Neutrophil (primary cell): ENCODE results near the gene ST13.
A peak's percentile ranks its signal among the peaks of the same experiment; 100 is the strongest.

ENCODE experiments used
- H3K27ac ChIP-seq: fragments of 200-600 bp; sonication (generic); 2 replicates; pipeline ENCODE4 v1.5.1; 2016; ENCODE audit warnings: mild to moderate bottlenecking, moderate library complexity
- H3K27me3 ChIP-seq: fragments of 200-600 bp; sonication (generic); 2 replicates; pipeline ENCODE4 v1.6.0; 2016; ENCODE audit warnings: mild to moderate bottlenecking
- H3K36me3 ChIP-seq: fragments of 200-600 bp; sonication (generic); 2 replicates; pipeline ENCODE4 v1.5.1; 2017
- H3K4me1 ChIP-seq, 2 experiments: fragments of 200-600 bp in 1 of 2; sonication (generic) in 1 of 2; 1 replicate in 1 of 2; 2 replicates in 1 of 2; pipeline versions ENCODE4 v1.5.1 to v1.6.1; 2013 to 2016; ENCODE audit warnings: low read depth in 1 of 2, low read length in 1 of 2, mild to moderate bottlenecking in 1 of 2, moderate library complexity in 1 of 2; ENCODE audit not compliant: control insufficient read depth in 1 of 2, insufficient read depth in 1 of 2
- H3K4me3 ChIP-seq, 2 experiments: fragments of 200-600 bp in 1 of 2; sonication (generic) in 1 of 2; 1 replicate in 1 of 2; 2 replicates in 1 of 2; pipeline ENCODE4 v1.5.1; 2013 to 2016; ENCODE audit warnings: low read depth in 1 of 2, low read length in 1 of 2, mild to moderate bottlenecking in 1 of 2, moderate library complexity in 1 of 2
- H3K9me3 ChIP-seq: fragments of 200-600 bp; sonication (generic); 2 replicates; pipeline ENCODE4 v1.5.1; 2016
- TF ChIP-seq, protein P1 (sequence below): fragments of 200-600 bp; sonication (generic); IDR thresholded peaks from 2 replicates; pipeline ENCODE4 v1.5.1; 2016; ENCODE audit warnings: antibody characterized with exemption

Gene ST13

GRCh38 chr22:40818747-40819598 lies 37.5 kb downstream of the ST13 start, which contains the start of gene SLC25A17:
Gene SLC25A17, minus strand, starts transcription at chr22:40819346. Its CDS starts 98 bp downstream, at chr22:40819248.
- peaks cover 11 to 18% of the 10 kb centered on the region in 2 experiments for H3K4me1 ChIP-seq

DNA sequence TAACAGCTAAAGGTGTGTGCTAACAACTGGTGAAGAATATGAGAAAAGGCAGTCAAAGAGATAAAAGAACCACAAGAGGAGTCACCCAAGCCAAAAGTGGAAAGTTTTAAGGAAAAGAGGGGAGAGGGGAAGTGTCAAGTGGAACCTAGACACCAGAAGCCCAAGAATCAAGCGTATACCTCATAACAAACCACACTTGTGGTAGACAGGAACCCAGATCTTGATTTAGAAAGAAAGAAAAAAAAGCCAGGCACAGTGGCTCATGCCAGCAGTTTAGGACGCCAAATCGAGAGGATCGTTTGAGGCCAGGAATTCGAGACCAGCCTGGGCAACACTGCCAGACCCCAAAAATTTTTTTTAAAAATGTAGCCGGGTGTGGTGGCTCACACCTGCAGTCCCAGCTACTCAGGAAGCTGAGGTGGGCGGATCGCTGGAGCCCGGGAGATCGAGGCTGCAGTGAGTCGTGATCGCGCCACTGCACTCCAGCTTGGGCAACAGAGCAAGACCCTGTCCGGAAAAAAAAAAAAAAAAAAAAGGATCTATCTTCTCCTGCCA lies 38.2 kb downstream of the ST13 start:
- H3K9me3 ChIP-seq: no peaks in the 10 kb centered on the region
- H3K4me3 ChIP-seq: peak overlapping the region; percentile 92 to 98
- H3K4me1 ChIP-seq: peaks cover 11 to 18% of the 10 kb centered on the region in 2 experiments
- H3K27ac ChIP-seq: peak overlapping the region; percentile 77
- H3K36me3 ChIP-seq: no peaks in the 10 kb centered on the region
- no peaks in the 10 kb centered on the region for H3K27me3 ChIP-seq
- TF ChIP-seq, protein P1, sequence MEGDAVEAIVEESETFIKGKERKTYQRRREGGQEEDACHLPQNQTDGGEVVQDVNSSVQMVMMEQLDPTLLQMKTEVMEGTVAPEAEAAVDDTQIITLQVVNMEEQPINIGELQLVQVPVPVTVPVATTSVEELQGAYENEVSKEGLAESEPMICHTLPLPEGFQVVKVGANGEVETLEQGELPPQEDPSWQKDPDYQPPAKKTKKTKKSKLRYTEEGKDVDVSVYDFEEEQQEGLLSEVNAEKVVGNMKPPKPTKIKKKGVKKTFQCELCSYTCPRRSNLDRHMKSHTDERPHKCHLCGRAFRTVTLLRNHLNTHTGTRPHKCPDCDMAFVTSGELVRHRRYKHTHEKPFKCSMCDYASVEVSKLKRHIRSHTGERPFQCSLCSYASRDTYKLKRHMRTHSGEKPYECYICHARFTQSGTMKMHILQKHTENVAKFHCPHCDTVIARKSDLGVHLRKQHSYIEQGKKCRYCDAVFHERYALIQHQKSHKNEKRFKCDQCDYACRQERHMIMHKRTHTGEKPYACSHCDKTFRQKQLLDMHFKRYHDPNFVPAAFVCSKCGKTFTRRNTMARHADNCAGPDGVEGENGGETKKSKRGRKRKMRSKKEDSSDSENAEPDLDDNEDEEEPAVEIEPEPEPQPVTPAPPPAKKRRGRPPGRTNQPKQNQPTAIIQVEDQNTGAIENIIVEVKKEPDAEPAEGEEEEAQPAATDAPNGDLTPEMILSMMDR: no peak

More at GRCh38 chr22:40818747-40819598, 37.5 kb downstream of the ST13 start, which contains the start of gene SLC25A17:
- no peaks in the 10 kb centered on the region for H3K27me3 ChIP-seq
- H3K9me3 ChIP-seq: no peaks in the 10 kb centered on the region
- peak within 1 kb of the TSS; percentile 77 for H3K27ac ChIP-seq
- TF ChIP-seq, protein P1: peak; percentile 43
- peaks cover 4% of the 10 kb centered on the region for H3K36me3 ChIP-seq
- peak within 1 kb of the TSS; percentile 92 to 98 for H3K4me3 ChIP-seq

- H3K27ac ChIP-seq: no peak overlapping the region
- H3K4me3 ChIP-seq: no peak overlapping the region
- TF ChIP-seq, protein P1: no peak
- H3K9me3 ChIP-seq: no peaks in the 10 kb centered on the region
- peaks cover 11 to 18% of the 10 kb centered on the region in 2 experiments for H3K4me1 ChIP-seq
- H3K36me3 ChIP-seq: no peaks in the 10 kb centered on the region
- no peaks in the 10 kb centered on the region for H3K27me3 ChIP-seq
Measured at GRCh38 chr22:40817737-40818136, 38.7 kb downstream of the ST13 start.

DNA sequence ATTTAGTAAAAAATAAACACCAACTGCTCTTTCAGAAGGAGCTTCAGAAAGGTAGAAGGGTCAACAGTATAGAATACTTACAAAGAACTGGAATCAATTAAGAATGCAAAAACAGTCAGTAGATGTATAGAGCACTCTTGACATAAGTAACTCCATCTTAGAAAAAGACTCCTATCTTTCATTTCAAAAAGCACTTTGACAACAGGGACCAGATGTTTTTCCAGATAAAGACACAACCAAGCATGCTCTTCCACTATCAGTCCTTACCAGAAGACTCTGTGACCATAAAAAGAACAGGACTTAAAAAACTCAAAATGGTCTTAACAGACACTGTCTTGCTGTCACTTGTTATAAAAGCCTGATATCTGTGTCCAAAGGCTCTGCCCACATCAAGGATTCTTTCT lies 42.5 kb downstream of the ST13 start:
- Histone ChIP-seq H3K9me3 (no peaks in the 10 kb centered on the region), H3K4me1 (peaks cover 4 to 9% of the 10 kb centered on the region in 2 experiments), H3K4me3 (no peak overlapping the region), H3K36me3 (no peaks in the 10 kb centered on the region), H3K27ac (no peak overlapping the region), H3K27me3 (no peaks in the 10 kb centered on the region)
- TF ChIP-seq, protein P1: no peak

DNA sequence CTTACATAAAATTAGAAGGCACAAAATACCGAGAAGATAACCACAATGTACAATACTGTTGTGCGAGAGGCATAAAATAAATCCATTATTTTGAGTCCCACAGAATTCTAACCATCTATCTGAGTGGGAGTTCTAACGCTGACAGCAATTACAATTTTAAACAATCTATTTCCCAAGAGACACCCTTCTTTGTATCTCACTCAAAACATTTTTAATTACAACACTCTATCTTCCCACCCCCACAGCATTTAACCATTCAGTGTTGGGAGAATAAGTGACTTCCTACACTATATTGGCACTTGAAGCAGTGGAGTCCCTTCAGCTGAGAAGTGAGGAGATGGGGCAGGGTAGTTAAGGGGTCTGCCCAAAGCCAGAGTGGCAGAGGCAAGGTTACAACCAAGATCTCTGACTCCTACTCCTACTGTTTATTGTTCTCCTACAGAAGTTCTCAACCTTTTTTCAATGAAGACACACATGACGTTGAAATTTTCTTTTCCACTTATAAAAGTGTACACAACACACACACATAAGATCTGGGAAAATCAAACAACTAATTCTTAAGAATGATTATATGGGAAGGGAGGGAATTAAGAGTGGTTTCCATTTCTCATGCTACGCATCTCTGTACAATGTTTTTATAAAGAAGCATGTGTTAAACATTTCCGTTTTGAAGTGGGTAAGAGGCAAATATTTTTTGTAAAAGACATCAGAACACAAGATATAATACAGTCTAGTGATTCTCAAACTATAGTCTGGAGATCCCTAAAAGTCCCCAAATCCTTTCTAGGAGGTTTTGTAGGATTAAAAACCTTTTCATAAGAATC lies 48.2 kb downstream of the ST13 start:
- Histone ChIP-seq H3K27me3 (no peaks in the 10 kb centered on the region), H3K27ac (no peak overlapping the region), H3K9me3 (no peaks in the 10 kb centered on the region), H3K4me1 (no peaks in the 10 kb centered on the region), H3K4me3 (no peak overlapping the region), H3K36me3 (no peaks in the 10 kb centered on the region)
- TF ChIP-seq, protein P1: no peak
